Fibroblast of lung (primary cell): ENCODE data around the gene MAPK6.

ENCODE experiments used
- EZH2 ChIP-seq: IDR thresholded peaks from 2 replicates; pipeline ENCODE4 v1.5.1; 2012; ENCODE audit warnings: low read length, control low read depth, mild to moderate bottlenecking; ENCODE audit errors: missing control alignments
- TF ChIP-seq, protein P1 (sequence below), 2 donors: IDR thresholded peaks in 1 of 2; conservative IDR thresholded peaks in 1 of 2; 1 replicate in 1 of 2; 2 replicates in 1 of 2; pipeline ENCODE4 v1.5.1; 2011 to 2012; ENCODE audit warnings: low read length in 2 of 2, control low read depth in 1 of 2, inconsistent platforms in 1 of 2, low read depth in 1 of 2, mild to moderate bottlenecking in 1 of 2

DNA sequence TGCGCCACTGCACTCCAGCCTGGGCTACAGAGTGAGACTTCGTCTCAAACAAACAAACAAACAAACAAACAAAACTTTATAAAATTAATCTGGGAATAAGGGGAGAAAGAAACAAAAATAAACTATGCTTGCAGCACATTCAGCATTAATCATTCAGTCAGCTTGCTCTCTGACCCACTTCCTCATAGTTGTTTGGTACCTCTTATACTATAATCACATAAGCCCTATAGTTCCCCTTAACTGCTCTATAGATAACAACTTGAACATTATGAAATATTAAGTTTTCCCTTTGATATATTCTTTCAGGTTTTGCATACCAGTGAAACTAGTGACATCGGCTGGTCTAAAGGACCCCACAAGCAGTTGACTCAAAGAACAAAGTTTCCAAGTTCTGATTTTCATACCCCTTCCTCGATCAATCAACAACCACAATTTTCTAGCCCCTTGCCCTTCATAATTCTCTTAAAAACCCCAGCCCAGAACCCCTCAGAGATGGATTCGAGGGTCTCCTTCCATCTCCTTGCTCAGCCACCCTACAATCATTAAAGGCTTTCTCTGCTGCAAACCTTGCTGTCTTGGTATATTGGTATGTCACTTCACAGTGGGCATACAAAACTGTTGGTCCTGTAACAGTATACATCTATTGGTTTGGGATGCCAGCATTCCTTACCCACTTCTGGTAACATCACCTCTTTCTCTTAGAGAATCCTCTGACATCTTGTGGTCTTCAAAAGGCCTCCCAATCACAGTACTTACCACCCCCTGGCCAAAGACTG, 67.2 kb downstream of the MAPK6 start:
- TF ChIP-seq EZH2: no peak
- TF ChIP-seq, protein P1, sequence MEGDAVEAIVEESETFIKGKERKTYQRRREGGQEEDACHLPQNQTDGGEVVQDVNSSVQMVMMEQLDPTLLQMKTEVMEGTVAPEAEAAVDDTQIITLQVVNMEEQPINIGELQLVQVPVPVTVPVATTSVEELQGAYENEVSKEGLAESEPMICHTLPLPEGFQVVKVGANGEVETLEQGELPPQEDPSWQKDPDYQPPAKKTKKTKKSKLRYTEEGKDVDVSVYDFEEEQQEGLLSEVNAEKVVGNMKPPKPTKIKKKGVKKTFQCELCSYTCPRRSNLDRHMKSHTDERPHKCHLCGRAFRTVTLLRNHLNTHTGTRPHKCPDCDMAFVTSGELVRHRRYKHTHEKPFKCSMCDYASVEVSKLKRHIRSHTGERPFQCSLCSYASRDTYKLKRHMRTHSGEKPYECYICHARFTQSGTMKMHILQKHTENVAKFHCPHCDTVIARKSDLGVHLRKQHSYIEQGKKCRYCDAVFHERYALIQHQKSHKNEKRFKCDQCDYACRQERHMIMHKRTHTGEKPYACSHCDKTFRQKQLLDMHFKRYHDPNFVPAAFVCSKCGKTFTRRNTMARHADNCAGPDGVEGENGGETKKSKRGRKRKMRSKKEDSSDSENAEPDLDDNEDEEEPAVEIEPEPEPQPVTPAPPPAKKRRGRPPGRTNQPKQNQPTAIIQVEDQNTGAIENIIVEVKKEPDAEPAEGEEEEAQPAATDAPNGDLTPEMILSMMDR (conservative IDR thresholded peaks at IDR 0.05 in 1 of 2, IDR thresholded peaks at IDR 0.05 in 1 of 2; ENCODE audit: low read depth in 1 of 2, low read length in 2 of 2): no peak
